Measurements from ENCODE around the gene SDHB.

The SDHB gene

DNA sequence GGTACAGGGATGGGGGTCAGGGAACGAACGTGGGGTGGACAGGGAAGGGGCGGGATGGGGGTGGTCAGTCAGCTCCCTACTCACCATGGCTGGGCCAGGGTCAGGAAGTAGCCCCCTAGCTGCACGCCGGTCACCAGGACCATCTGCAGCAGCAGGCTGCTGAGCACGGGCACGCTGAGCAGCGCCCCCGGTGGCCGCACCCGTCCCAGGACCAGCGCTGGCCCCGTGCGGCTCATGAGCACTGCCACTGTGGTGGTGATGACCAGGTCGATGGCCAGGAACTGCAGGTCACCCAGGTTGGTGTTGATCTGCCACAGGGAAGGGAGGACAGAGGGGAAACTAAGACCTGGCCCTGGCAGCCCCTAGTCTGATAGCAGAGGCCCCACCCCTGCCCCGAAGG lies 66.9 kb downstream of the SDHB start:
- DNase-seq (ENCODE audit: low read depth, low spot score), result no peak
- Histone ChIP-seq H3K4me3 (no peak overlapping the region), H3K36me3 (ENCODE audit: insufficient read depth, low read length) (no peaks in the 10 kb centered on the region), H3K9ac (ENCODE audit: insufficient read length) (no peak overlapping the region), H3K27ac (no peak overlapping the region), H3K9me3 (ENCODE audit: low read depth, low read length) (no peaks in the 10 kb centered on the region)
- TF ChIP-seq EZH2 (IDR thresholded peaks at IDR 0.05), result no peak
- no peak for TF ChIP-seq POLR2AphosphoS5 (IDR thresholded peaks at IDR 0.05; ENCODE audit: borderline replicate concordance, low read depth, low read length)
- no peak for TF ChIP-seq FOXP2 (optimal IDR thresholded peaks at IDR 0.05; ENCODE audit: control extremely low read depth, extremely low read length, insufficient read depth)

DNA sequence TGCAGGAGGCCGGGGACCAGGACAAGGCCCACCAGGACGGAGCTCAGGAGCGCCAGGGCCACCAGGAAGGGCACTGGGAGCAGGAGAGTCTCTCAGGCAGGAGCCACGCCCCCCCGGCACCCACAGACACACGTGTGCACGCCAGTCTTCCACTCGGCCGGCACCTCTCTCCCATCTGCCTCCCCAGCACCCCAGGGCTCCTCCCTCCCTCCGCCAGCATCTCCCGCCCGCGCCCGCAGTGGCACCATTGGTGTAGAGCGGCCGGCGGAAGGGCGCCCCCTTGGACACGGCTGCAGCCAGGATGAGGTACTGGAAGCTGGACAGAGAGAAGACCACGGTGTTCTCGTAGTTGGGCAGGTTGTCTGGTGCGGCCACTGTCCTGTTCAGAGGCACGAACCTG lies 67.3 kb downstream of the SDHB start:
- Histone ChIP-seq H3K36me3 (ENCODE audit: insufficient read depth, low read length) (no peaks in the 10 kb centered on the region), H3K9ac (ENCODE audit: insufficient read length) (no peak overlapping the region), H3K27ac (no peak overlapping the region), H3K9me3 (ENCODE audit: low read depth, low read length) (no peaks in the 10 kb centered on the region), H3K4me3 (no peak overlapping the region)
- DNase-seq (ENCODE audit: low read depth, low spot score), result no peak
- TF ChIP-seq POLR2AphosphoS5 (IDR thresholded peaks at IDR 0.05; ENCODE audit: borderline replicate concordance, low read depth, low read length) (no peak), EZH2 (IDR thresholded peaks at IDR 0.05) (no peak), FOXP2 (optimal IDR thresholded peaks at IDR 0.05; ENCODE audit: control extremely low read depth, extremely low read length, insufficient read depth) (no peak)

DNA sequence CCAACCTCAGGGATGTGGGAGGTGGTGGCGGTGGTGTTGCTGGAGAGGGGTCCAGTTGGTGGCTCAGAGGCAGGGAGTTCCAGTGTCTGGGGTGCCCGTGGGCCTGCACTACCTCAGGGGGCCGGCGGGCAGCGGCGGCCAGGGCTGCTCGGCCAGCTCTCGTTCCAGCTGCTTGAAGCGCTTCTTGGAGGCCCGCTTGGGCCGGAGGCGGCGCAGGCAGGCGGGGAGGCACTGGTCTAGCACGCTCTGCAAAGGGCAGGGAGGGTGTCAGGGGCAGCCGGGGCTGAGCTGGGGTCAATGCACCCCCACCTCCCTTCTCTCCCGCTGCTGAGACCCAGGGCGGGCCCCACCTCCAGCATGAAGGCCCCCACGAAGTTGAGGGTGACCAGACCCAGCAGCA lies 67.7 kb downstream of the SDHB start:
- H3K36me3 ChIP-seq (ENCODE audit: insufficient read depth, low read length), result no peaks in the 10 kb centered on the region
- no peak for TF ChIP-seq FOXP2 (optimal IDR thresholded peaks at IDR 0.05; ENCODE audit: control extremely low read depth, extremely low read length, insufficient read depth)
- TF ChIP-seq POLR2AphosphoS5 (IDR thresholded peaks at IDR 0.05; ENCODE audit: borderline replicate concordance, low read depth, low read length), result no peak
- TF ChIP-seq EZH2 (IDR thresholded peaks at IDR 0.05), result no peak
- no peak overlapping the region for H3K9ac ChIP-seq (ENCODE audit: insufficient read length)
- no peak overlapping the region for H3K4me3 ChIP-seq
- no peaks in the 10 kb centered on the region for H3K9me3 ChIP-seq (ENCODE audit: low read depth, low read length)
- no peak for DNase-seq (ENCODE audit: low read depth, low spot score)
- H3K27ac ChIP-seq, result no peak overlapping the region

DNA sequence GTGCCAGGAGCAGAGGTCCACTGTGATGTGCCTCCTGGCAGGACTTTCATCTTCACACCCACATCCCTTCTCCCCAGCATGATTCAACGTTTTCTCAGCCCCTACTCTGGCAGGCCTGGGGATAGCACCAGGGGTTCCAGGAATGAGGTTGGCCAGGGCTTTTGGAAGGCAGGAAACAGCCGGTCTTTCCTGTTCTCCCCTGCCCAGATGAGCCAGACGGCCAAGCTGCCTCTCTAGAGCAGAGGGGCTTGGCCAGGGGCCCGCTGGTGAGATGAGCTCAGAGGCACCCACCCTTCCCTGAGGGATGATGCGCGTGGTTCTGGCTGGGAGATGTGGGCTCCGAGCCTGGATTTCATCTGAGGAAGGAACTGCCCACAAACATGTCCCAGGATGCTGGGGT lies 69.1 kb downstream of the SDHB start:
- H3K27ac ChIP-seq, result no peak overlapping the region
- no peak overlapping the region for H3K9ac ChIP-seq (ENCODE audit: insufficient read length)
- no peak for DNase-seq (ENCODE audit: low read depth, low spot score)
- H3K36me3 ChIP-seq (ENCODE audit: insufficient read depth, low read length), result no peaks in the 10 kb centered on the region
- no peak overlapping the region for H3K4me3 ChIP-seq
- TF ChIP-seq FOXP2 (optimal IDR thresholded peaks at IDR 0.05; ENCODE audit: control extremely low read depth, extremely low read length, insufficient read depth), result no peak
- TF ChIP-seq POLR2AphosphoS5 (IDR thresholded peaks at IDR 0.05; ENCODE audit: borderline replicate concordance, low read depth, low read length), result no peak
- TF ChIP-seq EZH2 (IDR thresholded peaks at IDR 0.05), result no peak
- H3K9me3 ChIP-seq (ENCODE audit: low read depth, low read length), result no peaks in the 10 kb centered on the region

DNA sequence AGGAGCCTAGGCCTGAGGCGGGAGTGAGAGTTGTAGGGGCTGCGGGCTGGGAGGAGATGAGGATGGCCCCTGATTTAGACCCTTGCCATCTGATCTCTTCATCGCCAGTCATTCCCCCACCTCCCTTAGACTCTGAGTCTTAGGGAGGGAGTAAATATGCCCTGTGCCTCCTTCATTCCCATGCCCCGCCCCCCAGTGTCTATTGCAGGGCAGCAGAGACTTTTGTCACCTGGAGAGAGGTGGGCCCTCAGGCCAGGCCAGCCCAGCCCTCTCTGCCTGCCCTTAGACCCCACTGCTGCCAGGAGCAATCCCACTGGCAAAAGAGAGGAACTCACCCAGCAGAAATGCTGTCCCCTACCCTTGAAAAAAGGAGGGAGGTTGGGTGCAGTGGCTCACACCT lies 70.2 kb downstream of the SDHB start:
- TF ChIP-seq POLR2AphosphoS5 (IDR thresholded peaks at IDR 0.05; ENCODE audit: borderline replicate concordance, low read depth, low read length) (no peak), FOXP2 (optimal IDR thresholded peaks at IDR 0.05; ENCODE audit: control extremely low read depth, extremely low read length, insufficient read depth) (no peak), EZH2 (IDR thresholded peaks at IDR 0.05) (no peak)
- Histone ChIP-seq H3K27ac (no peak overlapping the region), H3K36me3 (ENCODE audit: insufficient read depth, low read length) (no peaks in the 10 kb centered on the region), H3K4me3 (no peak overlapping the region), H3K9ac (ENCODE audit: insufficient read length) (no peak overlapping the region), H3K9me3 (ENCODE audit: low read depth, low read length) (no peaks in the 10 kb centered on the region)
- no peak for DNase-seq (ENCODE audit: low read depth, low spot score)

- no peak overlapping the region for H3K4me3 ChIP-seq
- H3K36me3 ChIP-seq (ENCODE audit: insufficient read depth, low read length), result no peaks in the 10 kb centered on the region
- H3K9ac ChIP-seq (ENCODE audit: insufficient read length), result no peak overlapping the region
- H3K9me3 ChIP-seq (ENCODE audit: low read depth, low read length), result no peaks in the 10 kb centered on the region
- no peak overlapping the region for H3K27ac ChIP-seq
- no peak for TF ChIP-seq EZH2 (IDR thresholded peaks at IDR 0.05)
- no peak for TF ChIP-seq FOXP2 (optimal IDR thresholded peaks at IDR 0.05; ENCODE audit: control extremely low read depth, extremely low read length, insufficient read depth)
- TF ChIP-seq POLR2AphosphoS5 (IDR thresholded peaks at IDR 0.05; ENCODE audit: borderline replicate concordance, low read depth, low read length), result no peak
- no peak for DNase-seq (ENCODE audit: low read depth, low spot score)
These were observed 70.9 kb downstream of the SDHB start for GRCh38 chr1:16982902-16983301.

DNA sequence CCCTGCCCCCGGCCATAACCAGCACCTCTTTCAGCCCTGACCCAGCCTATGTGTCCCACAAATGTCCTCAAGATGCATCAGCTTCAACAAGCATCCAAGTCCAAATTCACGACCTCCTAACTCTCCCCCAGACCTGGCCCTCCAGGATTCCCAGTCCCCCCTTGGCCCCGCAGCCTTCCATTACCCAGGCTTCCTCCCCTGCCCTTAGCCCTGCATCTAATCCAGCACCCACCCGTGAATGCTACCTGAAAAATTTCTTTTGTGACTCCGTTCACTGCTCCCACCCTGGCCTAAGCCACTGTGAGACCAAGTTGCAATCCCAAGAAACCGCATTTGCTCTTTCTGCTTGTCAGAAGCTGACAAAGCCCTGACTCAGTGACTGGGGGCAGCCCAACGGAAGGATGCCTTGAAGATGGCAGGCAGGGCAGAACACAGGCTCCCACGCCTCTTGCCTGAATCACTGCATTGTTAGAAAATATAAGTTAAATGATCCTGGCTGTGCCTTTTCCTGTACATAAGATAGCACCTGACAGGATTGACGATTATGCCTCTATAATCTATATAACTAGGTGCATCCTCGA lies 72.5 kb downstream of the SDHB start:
- DNase-seq (ENCODE audit: low read depth, low spot score), result no peak
- no peak overlapping the region for H3K27ac ChIP-seq

DNA sequence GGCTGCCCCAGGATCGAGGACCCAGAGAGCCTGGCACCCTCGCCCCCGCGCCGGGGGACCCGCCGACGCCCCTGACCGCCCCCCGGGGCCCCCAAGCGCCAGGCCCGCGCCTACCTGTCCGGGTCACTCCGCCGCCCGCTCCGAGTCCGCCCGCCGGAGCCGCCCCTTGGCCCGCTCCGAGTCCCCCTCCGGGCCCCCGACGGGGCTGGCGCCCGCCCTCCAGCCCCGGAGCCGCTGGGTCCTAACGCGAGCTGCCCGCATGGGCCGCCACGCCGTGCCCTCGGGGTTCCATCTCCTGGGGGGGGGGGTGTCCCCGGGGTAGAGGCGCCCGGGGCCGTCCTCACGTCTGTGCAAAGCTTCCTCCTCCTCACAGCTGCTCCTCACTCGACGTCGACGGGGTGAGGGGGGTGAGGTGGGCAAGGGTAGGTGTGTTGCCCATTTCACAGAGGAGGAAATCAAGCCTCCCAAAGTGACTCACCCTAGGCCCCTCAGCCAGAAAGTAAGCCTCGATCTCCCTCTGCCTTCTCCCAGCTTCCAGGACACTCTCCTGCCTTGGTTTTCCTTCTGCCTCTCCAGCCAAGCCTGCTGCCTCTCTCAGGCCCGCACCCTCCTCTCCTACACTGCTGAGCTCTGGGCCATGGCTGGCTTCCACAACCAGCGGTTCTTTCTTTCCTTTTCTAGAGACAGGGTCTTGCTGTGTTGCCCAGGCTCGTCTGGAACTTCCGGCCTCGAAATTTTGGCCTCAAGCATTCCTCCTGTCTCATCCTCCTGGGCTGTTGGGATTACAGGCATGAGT lies 73.2 kb downstream of the SDHB start, which contains the start of gene MFAP2:
TSS of gene MFAP2 (minus strand) at position 148 of the 796 bp plus-strand sequence. CDS start 2,347 bp downstream, outside the sequence.
- DNase-seq (ENCODE audit: low read depth, low spot score), result no peak
- TF ChIP-seq FOXP2 (optimal IDR thresholded peaks at IDR 0.05; ENCODE audit: control extremely low read depth, extremely low read length, insufficient read depth) (no peak), EZH2 (IDR thresholded peaks at IDR 0.05) (no peak), POLR2AphosphoS5 (IDR thresholded peaks at IDR 0.05; ENCODE audit: borderline replicate concordance, low read depth, low read length) (no peak)
- peak within 1 kb of the TSS; percentile 86 for H3K9ac ChIP-seq (ENCODE audit: insufficient read length)
- no peaks in the 10 kb centered on the region for H3K36me3 ChIP-seq (ENCODE audit: insufficient read depth, low read length)
- H3K9me3 ChIP-seq (ENCODE audit: low read depth, low read length), result no peaks in the 10 kb centered on the region
- H3K4me3 ChIP-seq, result peak within 1 kb of the TSS; percentile 84
- peak within 1 kb of the TSS; percentile 74; the same call in 1 of the 2 replicates for H3K27ac ChIP-seq

More for the DNA sequence above, 72.5 kb downstream of the SDHB start:
- TF ChIP-seq POLR2AphosphoS5 (IDR thresholded peaks at IDR 0.05; ENCODE audit: borderline replicate concordance, low read depth, low read length), result no peak
- TF ChIP-seq FOXP2 (optimal IDR thresholded peaks at IDR 0.05; ENCODE audit: control extremely low read depth, extremely low read length, insufficient read depth), result no peak
- TF ChIP-seq EZH2 (IDR thresholded peaks at IDR 0.05), result no peak
- Histone ChIP-seq H3K4me3 (no peak overlapping the region), H3K9ac (ENCODE audit: insufficient read length) (no peak overlapping the region), H3K9me3 (ENCODE audit: low read depth, low read length) (no peaks in the 10 kb centered on the region), H3K36me3 (ENCODE audit: insufficient read depth, low read length) (no peaks in the 10 kb centered on the region)

Measured in SK-N-MC (cell line).